ENCODE data around the gene POFUT1.
"Not testable (repeated sequence)": the region's sequence is repeated elsewhere in the genome, so short reads cannot be mapped to it uniquely, and the experiment has no call there.

The POFUT1 gene

GRCh38 chr20:32236819-32237218, 29.1 kb downstream of the POFUT1 start:
- DNase-seq: no peak

- DNase-seq: no peak
These were observed 29.7 kb downstream of the POFUT1 start for GRCh38 chr20:32237419-32237818.

- no peak for DNase-seq
These were observed 31.1 kb downstream of the POFUT1 start for GRCh38 chr20:32238483-32239425.

- no peak for DNase-seq
These were observed 32.5 kb downstream of the POFUT1 start for GRCh38 chr20:32240205-32240604.

GRCh38 chr20:32241807-32242206, 34.1 kb downstream of the POFUT1 start:
- no peak for DNase-seq

GRCh38 chr20:32244150-32244823, 36.6 kb downstream of the POFUT1 start:
- DNase-seq: no peak

- no peak for DNase-seq
These were observed 37.3 kb downstream of the POFUT1 start for GRCh38 chr20:32244959-32245358.

GRCh38 chr20:32246208-32246607, 38.5 kb downstream of the POFUT1 start:
- not testable (repeated sequence) for DNase-seq

GRCh38 chr20:32248043-32248442, 40.4 kb downstream of the POFUT1 start:
- DNase-seq: no peak

GRCh38 chr20:32249030-32249738, 41.5 kb downstream of the POFUT1 start:
- peak in 4 of 5 donors; percentile 17 to 80 (median 19) for DNase-seq

- no peak for DNase-seq
These were observed 43.8 kb downstream of the POFUT1 start for GRCh38 chr20:32251470-32251869.

GRCh38 chr20:32252189-32252588, 44.5 kb downstream of the POFUT1 start:
- DNase-seq: peak in 1 of 5 donors; percentile 43

- DNase-seq: not testable (repeated sequence)
These were observed 53.3 kb downstream of the POFUT1 start for GRCh38 chr20:32260973-32261372.

GRCh38 chr20:32261644-32262043, 54.0 kb downstream of the POFUT1 start:
- DNase-seq: no peak

GRCh38 chr20:32263398-32263954, 55.8 kb downstream of the POFUT1 start:
- DNase-seq: no peak

- no peak for DNase-seq
These were observed 63.9 kb downstream of the POFUT1 start for GRCh38 chr20:32271620-32272019.

- no peak for DNase-seq
These were observed 66.7 kb downstream of the POFUT1 start for GRCh38 chr20:32274359-32274758.

GRCh38 chr20:32275163-32275562, 67.5 kb downstream of the POFUT1 start:
- DNase-seq: not testable (repeated sequence)

- DNase-seq: peak; percentile 75 to 88 (median 81)
These were observed 69.9 kb downstream of the POFUT1 start, which contains the start of gene KIF3B for GRCh38 chr20:32277361-32278198. TSS of gene KIF3B (plus strand) at chr20:32277651. CDS start at chr20:32309778, 32,127 bp downstream.

GRCh38 chr20:32278199-32278643, 70.5 kb downstream of the POFUT1 start:
- DNase-seq: no peak

GRCh38 chr20:32281711-32282110, 74.0 kb downstream of the POFUT1 start:
- DNase-seq: no peak

GRCh38 chr20:32282461-32282860, 74.8 kb downstream of the POFUT1 start:
- DNase-seq: no peak
